Loucy (cell line): ENCODE measurements around the gene IL7R.

Source experiments
- H2AFZ ChIP-seq: fragments of 200-600 bp; sonication (generic); 2 replicates; pipeline ENCODE4 v1.6.0; 2016; ENCODE audit warnings: antibody characterized with exemption, mild to moderate bottlenecking, low read length, moderate library complexity
- H3F3A ChIP-seq: fragments of 200-600 bp; 2 replicates; pipeline ENCODE4 v1.6.0; 2016; ENCODE audit warnings: antibody characterized with exemption, low read depth, mild to moderate bottlenecking
- H3K27me3 ChIP-seq: fragments of 200-600 bp; sonication (generic); 2 replicates; pipeline ENCODE4 v1.6.1; 2014; ENCODE audit warnings: low read length, mild to moderate bottlenecking; ENCODE audit not compliant: insufficient read depth, poor library complexity, severe bottlenecking
- H3K36me3 ChIP-seq: fragments of 200-600 bp; sonication (generic); 2 replicates; pipeline ENCODE4 v1.6.1; 2016; ENCODE audit warnings: low read length; ENCODE audit not compliant: insufficient read depth
- H3K4me1 ChIP-seq: fragments of 200-600 bp; sonication (generic); 2 replicates; pipeline ENCODE4 v1.5.1; 2014; ENCODE audit warnings: low read length, mild to moderate bottlenecking; ENCODE audit not compliant: insufficient read depth, poor library complexity, severe bottlenecking
- H3K4me2 ChIP-seq: fragments of 200-600 bp; sonication (generic); 2 replicates; pipeline ENCODE4 v1.6.0; 2014; ENCODE audit warnings: antibody characterized with exemption, low read length, low read depth, mild to moderate bottlenecking; ENCODE audit not compliant: poor library complexity, severe bottlenecking
- H3K4me3 ChIP-seq: fragments of 200-600 bp; sonication (generic); 2 replicates; pipeline ENCODE4 v1.5.1; 2014; ENCODE audit warnings: low read length, mild to moderate bottlenecking, mixed read lengths; ENCODE audit not compliant: poor library complexity, severe bottlenecking
- H3K79me2 ChIP-seq: fragments of 200-600 bp; sonication (generic); 2 replicates; pipeline ENCODE4 v1.6.1; 2014; ENCODE audit warnings: low read length; ENCODE audit not compliant: insufficient read depth
- H3K9ac ChIP-seq: fragments of 200-600 bp; sonication (generic); 2 replicates; pipeline ENCODE4 v1.6.0; 2014; ENCODE audit warnings: mild to moderate bottlenecking, low read depth, low read length, moderate library complexity; ENCODE audit not compliant: poor library complexity, severe bottlenecking
- H3K9me2 ChIP-seq: fragments of 200-600 bp; sonication (generic); replicated peaks from 2 replicates; pipeline ENCODE4 v1.6.1; 2016; ENCODE audit warnings: low read depth, low read length, mixed read lengths
- H3K9me3 ChIP-seq: fragments of 200-600 bp; sonication (generic); 2 replicates; pipeline ENCODE4 v1.6.1; 2014; ENCODE audit warnings: mild to moderate bottlenecking, antibody characterized with exemption, low read length, low read depth; ENCODE audit not compliant: insufficient read depth
- H4K20me1 ChIP-seq: fragments of 200-600 bp; sonication (generic); 2 replicates; pipeline ENCODE4 v1.6.0; 2014; ENCODE audit warnings: antibody characterized with exemption, low read length, mild to moderate bottlenecking; ENCODE audit not compliant: insufficient read depth, poor library complexity, severe bottlenecking
- EZH2phosphoT487 ChIP-seq: fragments of 200-600 bp; IDR thresholded peaks from 2 replicates; pipeline ENCODE4 v1.6.1; 2018; ENCODE audit warnings: antibody characterized with exemption, mild to moderate bottlenecking, moderate library complexity, borderline replicate concordance
- TF ChIP-seq, protein P1 (sequence below): fragments of 200-600 bp; sonication (generic); conservative IDR thresholded peaks from 2 replicates; pipeline ENCODE4 v1.5.1; 2014; ENCODE audit warnings: mild to moderate bottlenecking, antibody characterized with exemption, low read length

IL7R gene

DNA sequence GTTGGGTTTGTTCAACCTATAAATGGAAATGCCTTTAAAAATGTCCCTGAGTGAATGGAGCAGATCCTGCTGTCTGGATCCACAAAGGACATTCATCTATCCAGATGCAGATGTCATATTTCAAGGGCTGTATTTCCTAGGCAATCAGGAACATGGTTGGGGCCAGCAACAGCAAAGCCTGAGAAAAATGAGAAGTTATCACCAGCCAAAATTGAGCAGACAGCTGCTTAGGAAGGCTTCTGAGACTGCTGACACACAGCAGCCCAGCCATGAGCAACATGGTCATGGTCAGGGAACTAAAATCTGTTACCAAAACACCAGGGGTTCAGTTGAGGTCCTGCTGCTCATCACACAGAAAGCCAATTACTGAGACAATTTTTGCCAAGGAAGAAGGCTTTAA lies 9.2 kb upstream of the IL7R start:
- Histone ChIP-seq H4K20me1 (no peaks in the 10 kb centered on the region), H3K36me3 (no peaks in the 10 kb centered on the region; the same call in 1 of the 2 replicates), H3K4me2 (no peak overlapping the region), H2AFZ (no peak overlapping the region), H3K9ac (no peak overlapping the region), H3K9me3 (peaks cover 35% of the 10 kb centered on the region), H3K9me2 (no peaks in the 10 kb centered on the region), H3K79me2 (no peaks in the 10 kb centered on the region), H3K27me3 (peaks cover 4% of the 10 kb centered on the region), H3K4me1 (peaks cover 4% of the 10 kb centered on the region), H3K4me3 (no peak overlapping the region), H3F3A (no peaks in the 10 kb centered on the region)
- no peak for TF ChIP-seq EZH2phosphoT487
- TF ChIP-seq, protein P1, sequence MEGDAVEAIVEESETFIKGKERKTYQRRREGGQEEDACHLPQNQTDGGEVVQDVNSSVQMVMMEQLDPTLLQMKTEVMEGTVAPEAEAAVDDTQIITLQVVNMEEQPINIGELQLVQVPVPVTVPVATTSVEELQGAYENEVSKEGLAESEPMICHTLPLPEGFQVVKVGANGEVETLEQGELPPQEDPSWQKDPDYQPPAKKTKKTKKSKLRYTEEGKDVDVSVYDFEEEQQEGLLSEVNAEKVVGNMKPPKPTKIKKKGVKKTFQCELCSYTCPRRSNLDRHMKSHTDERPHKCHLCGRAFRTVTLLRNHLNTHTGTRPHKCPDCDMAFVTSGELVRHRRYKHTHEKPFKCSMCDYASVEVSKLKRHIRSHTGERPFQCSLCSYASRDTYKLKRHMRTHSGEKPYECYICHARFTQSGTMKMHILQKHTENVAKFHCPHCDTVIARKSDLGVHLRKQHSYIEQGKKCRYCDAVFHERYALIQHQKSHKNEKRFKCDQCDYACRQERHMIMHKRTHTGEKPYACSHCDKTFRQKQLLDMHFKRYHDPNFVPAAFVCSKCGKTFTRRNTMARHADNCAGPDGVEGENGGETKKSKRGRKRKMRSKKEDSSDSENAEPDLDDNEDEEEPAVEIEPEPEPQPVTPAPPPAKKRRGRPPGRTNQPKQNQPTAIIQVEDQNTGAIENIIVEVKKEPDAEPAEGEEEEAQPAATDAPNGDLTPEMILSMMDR = no peak

DNA sequence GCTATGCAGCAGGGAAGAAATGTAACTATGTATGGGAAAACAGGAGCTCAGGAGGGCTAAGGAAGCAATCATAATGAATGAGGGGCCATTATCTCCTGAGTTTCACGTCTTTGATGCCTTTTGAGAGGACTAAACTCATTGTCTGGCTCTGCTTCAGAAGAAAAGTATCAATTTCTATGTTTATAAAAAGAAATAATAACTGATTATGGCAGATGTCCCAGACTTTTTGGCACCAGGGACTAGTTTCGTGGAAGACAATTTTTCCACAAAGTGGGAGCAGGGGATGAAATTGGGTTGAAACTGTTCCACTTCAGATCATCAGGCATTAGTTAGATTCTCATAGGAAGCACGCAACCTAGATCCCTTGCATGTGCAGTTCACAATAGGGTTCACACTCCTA lies 8.7 kb upstream of the IL7R start:
- Histone ChIP-seq H3K36me3 (no peaks in the 10 kb centered on the region), H3K4me1 (peaks cover 8% of the 10 kb centered on the region), H3K9me2 (no peaks in the 10 kb centered on the region), H3K9me3 (peaks cover 30% of the 10 kb centered on the region), H3F3A (no peaks in the 10 kb centered on the region), H3K4me2 (no peak overlapping the region), H4K20me1 (no peaks in the 10 kb centered on the region), H2AFZ (no peak overlapping the region), H3K79me2 (no peaks in the 10 kb centered on the region), H3K9ac (no peak overlapping the region), H3K27me3 (peaks cover 4% of the 10 kb centered on the region), H3K4me3 (no peak overlapping the region)
- no peak for TF ChIP-seq EZH2phosphoT487
- TF ChIP-seq, protein P1 = no peak

DNA sequence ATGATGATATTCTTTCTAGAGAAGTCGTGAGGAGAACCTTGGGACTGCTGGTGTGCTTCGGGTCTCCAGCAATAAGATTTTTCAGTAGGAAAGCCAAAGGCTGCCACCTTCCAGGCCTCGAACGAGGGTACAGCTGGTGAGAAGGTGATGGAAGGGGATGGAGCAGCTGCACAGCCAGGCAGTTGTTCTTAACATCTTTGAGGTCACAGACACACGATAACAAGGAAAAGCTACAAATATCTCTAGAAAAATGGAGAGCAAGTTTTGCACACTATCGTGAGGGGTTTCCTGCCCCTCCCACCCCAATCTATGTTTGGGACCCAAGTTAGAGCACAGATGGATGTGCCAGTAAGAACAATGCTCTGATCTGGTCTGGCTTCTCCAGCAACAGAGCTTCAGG lies 6.8 kb upstream of the IL7R start:
- Histone ChIP-seq H3K79me2 (no peaks in the 10 kb centered on the region), H3K4me3 (no peak overlapping the region), H3K9ac (no peak overlapping the region), H3K4me2 (no peak overlapping the region), H3K9me3 (peaks cover 21% of the 10 kb centered on the region; the same call in 1 of the 2 replicates), H3K36me3 (no peaks in the 10 kb centered on the region), H3K4me1 (peaks cover 22% of the 10 kb centered on the region), H3F3A (no peaks in the 10 kb centered on the region), H3K9me2 (no peaks in the 10 kb centered on the region), H3K27me3 (no peaks in the 10 kb centered on the region), H4K20me1 (no peaks in the 10 kb centered on the region), H2AFZ (no peak overlapping the region)
- no peak for TF ChIP-seq EZH2phosphoT487
- TF ChIP-seq, protein P1 = no peak
